RWPE2 (cell line): ENCODE measurements around the gene RHEB.

ENCODE experiments used
- ATAC-seq: fragments of 200-7000 bp; cut with Tn5 transposase; 3 replicates; pipeline ENCODE4 v1.9.1; 2021; ENCODE audit warnings: low read depth
- DNase-seq: peaks from one replicate; pipeline ENCODE4 v3.0.0-alpha.2; 2020; ENCODE audit warnings: low spot score
- H3K27ac ChIP-seq: fragments of 450-650 bp; 2 replicates; pipeline ENCODE4 v1.5.1; 2017; ENCODE audit warnings: mild to moderate bottlenecking; ENCODE audit not compliant: poor library complexity, severe bottlenecking
- H3K27me3 ChIP-seq: fragments of 250-450 bp; sonication (Bioruptor Pico); 2 replicates; pipeline ENCODE4 v1.5.1; 2021; ENCODE audit warnings: mild to moderate bottlenecking, moderate library complexity; ENCODE audit not compliant: insufficient read depth, poor library complexity, severe bottlenecking
- H3K36me3 ChIP-seq: fragments of 250-450 bp; sonication (Bioruptor Pico); 2 replicates; pipeline ENCODE4 v1.5.1; 2020; ENCODE audit warnings: low read depth, mild to moderate bottlenecking, moderate library complexity
- H3K4me1 ChIP-seq: fragments of 250-450 bp; sonication (Bioruptor Pico); 2 replicates; pipeline ENCODE4 v1.5.1; 2021; ENCODE audit warnings: mild to moderate bottlenecking, moderate library complexity; ENCODE audit not compliant: insufficient read depth, poor library complexity, severe bottlenecking
- H3K4me3 ChIP-seq: fragments of 250-450 bp; sonication (Bioruptor Pico); 2 replicates; pipeline ENCODE4 v1.5.1; 2021; ENCODE audit warnings: mild to moderate bottlenecking, moderate library complexity; ENCODE audit not compliant: severe bottlenecking
- H3K9me3 ChIP-seq: fragments of 250-450 bp; sonication (Bioruptor Pico); 2 replicates; pipeline ENCODE4 v1.5.1; 2021; ENCODE audit warnings: mild to moderate bottlenecking, moderate library complexity; ENCODE audit not compliant: severe bottlenecking
- TF ChIP-seq, protein P1 (sequence below): fragments of 450-650 bp; IDR thresholded peaks from one replicate; pipeline ENCODE4 v1.5.1; 2017; ENCODE audit warnings: mild to moderate bottlenecking, moderate library complexity; ENCODE audit not compliant: poor library complexity, severe bottlenecking

Gene RHEB

GRCh38 chr7:151428378-151429236 lies 91.1 kb downstream of the RHEB start:
- DNase-seq = no peak
- Histone ChIP-seq H3K27ac (no peak overlapping the region), H3K4me3 (no peak overlapping the region), H3K9me3 (no peaks in the 10 kb centered on the region), H3K27me3 (no peaks in the 10 kb centered on the region), H3K4me1 (peaks cover 11% of the 10 kb centered on the region), H3K36me3 (no peaks in the 10 kb centered on the region)
- TF ChIP-seq, protein P1, sequence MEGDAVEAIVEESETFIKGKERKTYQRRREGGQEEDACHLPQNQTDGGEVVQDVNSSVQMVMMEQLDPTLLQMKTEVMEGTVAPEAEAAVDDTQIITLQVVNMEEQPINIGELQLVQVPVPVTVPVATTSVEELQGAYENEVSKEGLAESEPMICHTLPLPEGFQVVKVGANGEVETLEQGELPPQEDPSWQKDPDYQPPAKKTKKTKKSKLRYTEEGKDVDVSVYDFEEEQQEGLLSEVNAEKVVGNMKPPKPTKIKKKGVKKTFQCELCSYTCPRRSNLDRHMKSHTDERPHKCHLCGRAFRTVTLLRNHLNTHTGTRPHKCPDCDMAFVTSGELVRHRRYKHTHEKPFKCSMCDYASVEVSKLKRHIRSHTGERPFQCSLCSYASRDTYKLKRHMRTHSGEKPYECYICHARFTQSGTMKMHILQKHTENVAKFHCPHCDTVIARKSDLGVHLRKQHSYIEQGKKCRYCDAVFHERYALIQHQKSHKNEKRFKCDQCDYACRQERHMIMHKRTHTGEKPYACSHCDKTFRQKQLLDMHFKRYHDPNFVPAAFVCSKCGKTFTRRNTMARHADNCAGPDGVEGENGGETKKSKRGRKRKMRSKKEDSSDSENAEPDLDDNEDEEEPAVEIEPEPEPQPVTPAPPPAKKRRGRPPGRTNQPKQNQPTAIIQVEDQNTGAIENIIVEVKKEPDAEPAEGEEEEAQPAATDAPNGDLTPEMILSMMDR = no peak
- ATAC-seq = no peak

GRCh38 chr7:151427705-151428377 lies 91.9 kb downstream of the RHEB start:
- ATAC-seq (no peak), DNase-seq (no peak)
- H3K36me3 ChIP-seq = no peaks in the 10 kb centered on the region
- TF ChIP-seq, protein P1 = no peak
- H3K27ac ChIP-seq = no peak overlapping the region
- H3K4me3 ChIP-seq = no peak overlapping the region
- no peaks in the 10 kb centered on the region for H3K9me3 ChIP-seq
- no peaks in the 10 kb centered on the region for H3K27me3 ChIP-seq
- peaks cover 11% of the 10 kb centered on the region for H3K4me1 ChIP-seq

DNA sequence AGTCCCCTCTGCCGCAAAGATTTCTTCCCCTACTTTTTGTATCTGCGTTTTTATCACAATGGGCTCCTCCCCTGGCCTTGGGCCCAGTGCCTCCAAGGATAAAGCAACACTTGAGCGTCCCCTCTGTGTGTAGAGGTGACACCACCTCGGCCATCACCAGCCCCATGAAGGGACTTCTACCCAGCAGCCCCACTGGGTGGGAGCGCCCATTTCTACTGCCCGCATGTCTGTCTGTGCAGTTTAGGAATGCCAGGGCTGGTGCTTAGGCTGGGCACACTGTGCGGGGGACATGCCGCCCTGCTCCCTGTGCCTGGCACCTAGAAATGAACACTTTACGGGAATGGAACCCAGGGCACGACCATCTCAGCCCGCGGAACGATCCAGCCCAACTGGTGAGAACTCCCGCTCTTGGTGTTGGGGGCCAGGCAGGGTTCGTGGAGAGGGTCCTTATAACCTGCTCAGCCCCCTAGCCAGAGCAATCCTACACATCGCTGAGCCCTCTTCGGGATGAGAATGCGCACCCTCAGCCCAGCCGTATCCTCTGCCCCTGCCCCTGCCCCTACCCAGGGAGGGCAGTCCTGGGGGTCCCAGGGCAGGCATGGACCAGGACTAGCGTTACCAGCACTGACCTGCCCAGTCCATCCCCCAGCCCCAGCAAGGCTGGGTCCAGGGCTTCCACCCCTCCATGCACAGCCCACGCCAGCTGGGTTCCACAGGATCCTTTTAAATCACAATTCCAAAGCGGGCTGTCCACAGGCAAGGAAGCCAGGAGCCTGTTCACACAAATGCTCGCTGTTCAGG lies 92.6 kb downstream of the RHEB start:
- Histone ChIP-seq H3K27me3 (no peaks in the 10 kb centered on the region), H3K4me1 (peaks cover 11% of the 10 kb centered on the region), H3K36me3 (no peaks in the 10 kb centered on the region), H3K9me3 (no peaks in the 10 kb centered on the region), H3K4me3 (no peak overlapping the region), H3K27ac (no peak overlapping the region)
- DNase-seq (no peak), ATAC-seq (no peak)
- TF ChIP-seq, protein P1 = no peak

DNA sequence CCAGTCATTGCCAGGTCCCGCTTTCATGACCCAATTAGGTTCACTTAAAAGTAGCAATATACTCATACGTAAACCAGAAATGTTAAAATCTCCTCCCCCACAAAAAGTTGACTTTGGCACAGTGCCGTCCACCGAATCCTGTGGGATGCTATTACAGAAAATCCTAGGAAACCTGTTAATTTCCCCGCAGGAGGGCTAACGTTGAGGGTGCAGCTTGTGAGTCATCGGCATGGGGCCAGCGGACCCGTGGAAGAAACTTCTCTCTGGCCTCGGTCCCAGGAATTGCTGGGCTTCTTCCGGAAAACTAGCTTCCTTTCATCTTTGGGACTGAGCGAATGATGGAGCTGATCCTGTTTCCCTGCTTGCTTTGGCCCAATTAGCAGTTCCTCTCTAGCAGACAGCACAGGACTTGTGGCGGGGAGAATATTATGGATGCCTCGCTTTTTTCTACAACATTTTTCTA lies 93.2 kb downstream of the RHEB start:
- TF ChIP-seq, protein P1 = no peak
- H3K4me3 ChIP-seq = no peak overlapping the region
- H3K27ac ChIP-seq = no peak overlapping the region
- no peaks in the 10 kb centered on the region for H3K36me3 ChIP-seq
- no peaks in the 10 kb centered on the region for H3K27me3 ChIP-seq
- ATAC-seq (peak; percentile 71), DNase-seq (no peak)
- peaks cover 11% of the 10 kb centered on the region for H3K4me1 ChIP-seq
- no peaks in the 10 kb centered on the region for H3K9me3 ChIP-seq
